ENCODE results near the gene PRAMEF25. TPM values are rescaled to one million over a fixed set of nuclear protein-coding genes. Genes with fewer than 3 reads are reported as not detected.
"Not testable (repeated sequence)": the region's sequence is repeated elsewhere in the genome, so short reads cannot be mapped to it uniquely, and the experiment has no call there.

Gene PRAMEF25
- polyA plus RNA-seq (2011; rRNA removed) (not detected in 2 replicates), polyA minus RNA-seq (2011; rRNA and poly(A)+ RNA removed) (not detected in 2 replicates)

- H3K9me3 ChIP-seq (ENCODE audit: control insufficient read depth, insufficient read depth, low read length); POLR2A ChIA-PET; H3K27ac ChIP-seq (ENCODE audit: low read depth, low read length); CTCF ChIA-PET; DNase-seq (ENCODE audit: low read depth, low spot score); H3K4me3 ChIP-seq (ENCODE audit: low read depth, low read length); H3K27me3 ChIP-seq (ENCODE audit: control insufficient read depth, insufficient read depth, low read length): not testable (repeated sequence)
These were observed at the start of gene PRAMEF25 for GRCh38 chr1:13070474-13070873. Gene PRAMEF25, plus strand, starts transcription at chr1:13070774. Its CDS starts 2,920 bp downstream, at chr1:13073694.

DNA sequence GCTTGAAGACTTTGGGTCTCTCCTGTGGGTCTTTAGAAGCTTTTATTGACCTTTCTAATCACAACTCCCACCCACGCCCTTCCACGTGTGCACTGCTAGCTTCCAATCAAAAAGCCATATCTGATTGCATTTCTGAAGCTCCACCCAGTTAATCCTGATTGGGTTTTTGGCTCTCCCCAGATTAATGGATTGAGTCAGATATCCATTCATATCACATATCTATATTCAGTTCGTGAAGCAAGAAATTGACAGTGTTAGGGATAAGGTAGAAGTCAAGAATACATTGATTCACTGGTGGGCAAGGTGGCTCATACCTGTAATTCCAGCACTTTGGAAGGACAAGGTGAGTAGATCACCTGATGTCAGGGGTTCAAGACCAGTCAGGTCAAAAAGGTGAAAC, 14.1 kb upstream of the PRAMEF25 start, which contains the start of gene PRAMEF27:
TSS of gene PRAMEF27 (minus strand) at position 101 of the 400 bp plus-strand sequence. CDS start 2,916 bp downstream, outside the sequence.
- DNase-seq (ENCODE audit: low read depth, low spot score); CTCF ChIA-PET; H3K9me3 ChIP-seq (ENCODE audit: control insufficient read depth, insufficient read depth, low read length); H3K27ac ChIP-seq (ENCODE audit: low read depth, low read length); H3K4me3 ChIP-seq (ENCODE audit: low read depth, low read length); POLR2A ChIA-PET; H3K27me3 ChIP-seq (ENCODE audit: control insufficient read depth, insufficient read depth, low read length): not testable (repeated sequence)

- peaks cover 10% of the 10 kb centered on the region; the same call in 1 of the 2 replicates for H3K9me3 ChIP-seq (ENCODE audit: control insufficient read depth, insufficient read depth, low read length)
- H3K27ac ChIP-seq (ENCODE audit: low read depth, low read length); CTCF ChIA-PET; POLR2A ChIA-PET; DNase-seq (ENCODE audit: low read depth, low spot score); H3K27me3 ChIP-seq (ENCODE audit: control insufficient read depth, insufficient read depth, low read length); H3K4me3 ChIP-seq (ENCODE audit: low read depth, low read length): not testable (repeated sequence)
These were observed 46.2 kb downstream of the PRAMEF25 start, which contains the start of gene HNRNPCL2 for GRCh38 chr1:13116754-13117153. Gene HNRNPCL2, minus strand, starts transcription at chr1:13116854. Its CDS starts 454 bp downstream, at chr1:13116400.

Other genes starting within 250 kb of the PRAMEF25 start
- not detected in 2 replicates for gene PRAMEF11, start 239.4 kb upstream of the PRAMEF25 start, polyA plus RNA-seq (2011; rRNA removed)
- gene HNRNPCL1, start 222.1 kb upstream of the PRAMEF25 start, polyA plus RNA-seq (2011; rRNA removed) = not detected in 2 replicates
- gene PRAMEF2, start 213.7 kb upstream of the PRAMEF25 start, polyA plus RNA-seq (2011; rRNA removed) = not detected in 2 replicates
- not detected in 2 replicates for gene PRAMEF4, start 184.6 kb upstream of the PRAMEF25 start, polyA plus RNA-seq (2011; rRNA removed)
- not detected in 2 replicates for gene PRAMEF10, start 172.5 kb upstream of the PRAMEF25 start, polyA plus RNA-seq (2011; rRNA removed)
- not detected in 2 replicates for gene PRAMEF7, start 154.2 kb upstream of the PRAMEF25 start, polyA plus RNA-seq (2011; rRNA removed)
- gene PRAMEF6, start 123.2 kb upstream of the PRAMEF25 start, polyA plus RNA-seq (2011; rRNA removed) = not detected in 2 replicates
- gene PRAMEF27, start 14.2 kb upstream of the PRAMEF25 start, polyA plus RNA-seq (2011; rRNA removed) = not detected in 2 replicates
- gene HNRNPCL3, start 10.0 kb upstream of the PRAMEF25 start, polyA plus RNA-seq (2011; rRNA removed) = not detected in 2 replicates
- gene HNRNPCL2, start 46.1 kb downstream of the PRAMEF25 start, polyA plus RNA-seq (2011; rRNA removed) = not detected in 2 replicates
- not detected in 2 replicates for gene PRAMEF26, start 85.2 kb downstream of the PRAMEF25 start, polyA plus RNA-seq (2011; rRNA removed)
- gene HNRNPCL4, start 94.9 kb downstream of the PRAMEF25 start, polyA plus RNA-seq (2011; rRNA removed) = not detected in 2 replicates
- not detected in 2 replicates for gene PRAMEF9, start 101.1 kb downstream of the PRAMEF25 start, polyA plus RNA-seq (2011; rRNA removed)
- not detected in 2 replicates for gene PRAMEF13, start 130.6 kb downstream of the PRAMEF25 start, polyA plus RNA-seq (2011; rRNA removed)
- gene PRAMEF18, start 155.4 kb downstream of the PRAMEF25 start, polyA plus RNA-seq (2011; rRNA removed) = not detected in 2 replicates
- gene PRAMEF5, start 183.4 kb downstream of the PRAMEF25 start, polyA plus RNA-seq (2011; rRNA removed) = not detected in 2 replicates
- gene PRAMEF8, start 214.4 kb downstream of the PRAMEF25 start, polyA plus RNA-seq (2011; rRNA removed) = not detected in 2 replicates
- not detected in 2 replicates for gene PRAMEF33, start 232.8 kb downstream of the PRAMEF25 start, polyA plus RNA-seq (2011; rRNA removed)
- not detected in 2 replicates for gene PRAMEF15, start 244.8 kb downstream of the PRAMEF25 start, polyA plus RNA-seq (2011; rRNA removed)

Data from AG04450 (cell line).